Measurements from ENCODE around the gene ZNF397.
"Not testable (repeated sequence)": the region's sequence is repeated elsewhere in the genome, so short reads cannot be mapped to it uniquely, and the experiment has no call there.

ZNF397 gene

GRCh38 chr18:35203067-35203466 is 37.8 kb upstream of the ZNF397 start:
- TF ChIP-seq, protein P1, sequence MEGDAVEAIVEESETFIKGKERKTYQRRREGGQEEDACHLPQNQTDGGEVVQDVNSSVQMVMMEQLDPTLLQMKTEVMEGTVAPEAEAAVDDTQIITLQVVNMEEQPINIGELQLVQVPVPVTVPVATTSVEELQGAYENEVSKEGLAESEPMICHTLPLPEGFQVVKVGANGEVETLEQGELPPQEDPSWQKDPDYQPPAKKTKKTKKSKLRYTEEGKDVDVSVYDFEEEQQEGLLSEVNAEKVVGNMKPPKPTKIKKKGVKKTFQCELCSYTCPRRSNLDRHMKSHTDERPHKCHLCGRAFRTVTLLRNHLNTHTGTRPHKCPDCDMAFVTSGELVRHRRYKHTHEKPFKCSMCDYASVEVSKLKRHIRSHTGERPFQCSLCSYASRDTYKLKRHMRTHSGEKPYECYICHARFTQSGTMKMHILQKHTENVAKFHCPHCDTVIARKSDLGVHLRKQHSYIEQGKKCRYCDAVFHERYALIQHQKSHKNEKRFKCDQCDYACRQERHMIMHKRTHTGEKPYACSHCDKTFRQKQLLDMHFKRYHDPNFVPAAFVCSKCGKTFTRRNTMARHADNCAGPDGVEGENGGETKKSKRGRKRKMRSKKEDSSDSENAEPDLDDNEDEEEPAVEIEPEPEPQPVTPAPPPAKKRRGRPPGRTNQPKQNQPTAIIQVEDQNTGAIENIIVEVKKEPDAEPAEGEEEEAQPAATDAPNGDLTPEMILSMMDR (IDR thresholded peaks at IDR 0.05; ENCODE audit: low read depth, low read length, missing control alignments): no peak
- H3K4me3 ChIP-seq (ENCODE audit: low read depth, low read length): no peak overlapping the region
- in situ Hi-C loops (cut with HindIII; ENCODE audit: low sequenced_read_pairs): no loop called here
- peak; percentile 83 for DNase-seq (ENCODE audit: low read depth)

DNA sequence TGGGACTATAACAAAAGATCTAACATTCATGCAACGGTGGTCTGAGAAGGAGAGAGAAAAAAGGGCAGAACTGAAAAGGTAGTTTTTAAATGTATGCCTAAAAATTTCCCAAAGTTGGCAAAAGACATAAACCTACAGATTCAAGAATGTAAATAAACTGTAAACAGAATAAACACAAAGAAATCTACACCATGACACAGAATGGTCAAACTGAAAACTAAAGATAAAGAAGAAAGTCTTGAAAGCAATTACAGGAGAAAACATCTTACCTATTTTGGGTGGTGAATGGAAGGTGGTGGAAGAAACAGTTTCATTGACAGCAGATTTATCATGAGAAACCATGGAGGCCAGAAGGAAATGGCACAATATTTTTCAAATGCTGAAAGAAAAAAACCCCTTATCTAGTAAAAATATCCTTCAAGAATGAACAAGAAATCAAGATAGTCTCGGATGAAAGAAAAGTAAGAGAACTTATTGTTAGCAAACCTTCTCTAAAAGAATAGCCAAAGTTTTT is 35.6 kb upstream of the ZNF397 start:
- in situ Hi-C loops (cut with HindIII; ENCODE audit: low sequenced_read_pairs): no loop called here
- no peak overlapping the region for H3K4me3 ChIP-seq (ENCODE audit: low read depth, low read length)
- TF ChIP-seq, protein P1 (IDR thresholded peaks at IDR 0.05; ENCODE audit: low read depth, low read length, missing control alignments): no peak
- no peak for DNase-seq (ENCODE audit: low read depth)

DNA sequence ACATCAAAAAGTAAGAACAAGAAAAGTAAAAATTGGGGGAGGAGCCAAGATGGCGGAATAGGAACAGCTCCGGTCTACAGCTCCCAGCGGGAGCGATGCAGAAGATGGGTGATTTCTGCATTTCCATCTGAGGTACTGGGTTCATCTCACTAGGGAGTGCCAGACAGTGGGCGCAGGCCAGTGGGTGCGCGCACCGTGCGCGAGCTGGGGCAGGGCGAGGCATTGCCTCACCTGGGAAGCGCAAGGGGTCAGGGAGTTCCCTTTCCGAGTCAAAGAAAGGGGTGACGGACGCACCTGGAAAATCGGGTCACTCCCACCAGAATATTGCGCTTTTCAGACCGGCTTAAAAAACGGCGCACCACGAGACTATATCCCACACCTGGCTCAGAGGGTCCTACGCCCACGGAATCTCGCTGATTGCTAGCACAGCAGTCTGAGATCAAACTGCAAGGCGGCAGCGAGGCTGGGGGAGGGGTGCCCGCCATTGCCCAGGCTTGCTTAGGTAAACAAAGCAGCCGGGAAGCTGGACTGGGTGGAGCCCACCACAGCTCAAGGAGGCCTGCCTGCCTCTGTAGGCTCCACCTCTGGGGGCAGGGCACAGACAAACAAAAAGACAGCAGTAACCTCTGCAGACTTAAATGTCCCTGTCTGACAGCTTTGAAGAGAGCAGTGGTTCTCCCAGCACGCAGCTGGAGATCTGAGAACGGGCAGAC is 34.9 kb upstream of the ZNF397 start:
- in situ Hi-C loops (cut with HindIII; ENCODE audit: low sequenced_read_pairs): not testable (repeated sequence)

DNA sequence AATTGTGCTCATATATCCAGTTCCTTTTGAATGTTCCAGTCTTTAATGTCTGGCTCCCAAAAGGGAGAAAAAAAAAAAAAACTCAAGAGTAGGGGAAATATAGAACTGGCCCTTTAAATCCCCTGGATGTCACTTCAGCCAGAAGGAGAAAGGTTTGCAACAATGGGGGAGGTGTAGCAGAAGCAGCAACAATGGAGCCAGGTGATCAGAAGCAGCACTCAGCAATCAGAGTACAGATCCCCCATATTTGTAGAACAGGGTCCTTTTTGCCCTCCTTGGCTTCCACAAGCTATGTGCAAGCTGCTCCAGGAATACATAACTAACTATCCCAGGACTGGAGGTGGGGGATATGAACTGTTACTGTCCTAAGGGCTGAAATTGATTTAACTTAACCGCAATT is 25.8 kb upstream of the ZNF397 start:
- in situ Hi-C loops (cut with HindIII; ENCODE audit: low sequenced_read_pairs): no loop called here
- DNase-seq (ENCODE audit: low read depth): no peak
- TF ChIP-seq, protein P1 (IDR thresholded peaks at IDR 0.05; ENCODE audit: low read depth, low read length, missing control alignments): no peak
- no peak overlapping the region for H3K4me3 ChIP-seq (ENCODE audit: low read depth, low read length)

More for the DNA sequence above, 34.9 kb upstream of the ZNF397 start:
- not testable (repeated sequence) for DNase-seq (ENCODE audit: low read depth); H3K4me3 ChIP-seq (ENCODE audit: low read depth, low read length)

GRCh38 chr18:35216611-35217010 is 24.2 kb upstream of the ZNF397 start:
- in situ Hi-C loops (cut with HindIII; ENCODE audit: low sequenced_read_pairs); DNase-seq (ENCODE audit: low read depth): not testable (repeated sequence)

DNA sequence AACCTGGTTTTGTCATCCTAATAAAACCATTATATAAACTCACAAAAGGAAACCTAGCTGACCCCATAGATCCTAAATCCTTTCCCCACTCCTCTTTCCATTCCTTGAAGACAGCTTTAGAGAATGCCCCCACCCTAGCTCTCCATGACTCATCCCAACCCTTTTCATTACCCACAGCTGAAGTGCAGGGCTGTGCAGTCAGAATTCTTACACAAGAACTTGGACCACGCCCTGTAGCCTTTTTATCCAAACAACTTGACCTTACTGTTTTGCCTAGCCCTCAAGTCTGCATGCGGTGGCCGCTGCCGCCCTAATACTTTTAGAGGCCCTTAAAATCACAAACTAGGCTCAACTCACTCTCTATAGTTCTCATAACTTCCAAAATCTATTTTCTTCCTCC is 21.5 kb upstream of the ZNF397 start:
- H3K4me3 ChIP-seq (ENCODE audit: low read depth, low read length); DNase-seq (ENCODE audit: low read depth); in situ Hi-C loops (cut with HindIII; ENCODE audit: low sequenced_read_pairs): not testable (repeated sequence)

More at GRCh38 chr18:35216611-35217010, 24.2 kb upstream of the ZNF397 start:
- H3K4me3 ChIP-seq (ENCODE audit: low read depth, low read length): not testable (repeated sequence)

DNA sequence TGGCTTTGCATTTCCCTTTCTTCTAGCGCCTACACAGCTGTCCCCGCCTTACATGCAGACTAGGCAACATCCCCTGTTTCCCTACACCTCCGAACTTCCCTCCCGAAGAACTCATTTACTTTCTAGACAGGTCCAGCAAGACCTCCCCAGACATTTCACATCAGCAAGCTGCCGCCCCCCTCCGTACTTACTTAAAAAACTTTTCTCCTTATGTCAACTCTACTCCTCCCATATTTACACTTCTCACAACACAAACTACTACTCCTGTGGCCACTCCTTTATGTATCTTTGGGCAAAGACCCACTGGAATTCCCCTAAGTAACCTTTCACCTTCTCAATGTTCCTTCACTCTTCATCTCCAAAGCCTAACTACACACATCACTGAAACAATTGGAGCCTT is 20.4 kb upstream of the ZNF397 start:
- TF ChIP-seq, protein P1 (IDR thresholded peaks at IDR 0.05; ENCODE audit: low read depth, low read length, missing control alignments): no peak
- in situ Hi-C loops (cut with HindIII; ENCODE audit: low sequenced_read_pairs): no loop called here
- no peak for DNase-seq (ENCODE audit: low read depth)
- H3K4me3 ChIP-seq (ENCODE audit: low read depth, low read length): no peak overlapping the region

GRCh38 chr18:35223797-35224196 is 17.0 kb upstream of the ZNF397 start:
- no peak for DNase-seq (ENCODE audit: low read depth)
- no peak overlapping the region for H3K4me3 ChIP-seq (ENCODE audit: low read depth, low read length)
- in situ Hi-C loops (cut with HindIII; ENCODE audit: low sequenced_read_pairs): no loop called here
- TF ChIP-seq, protein P1 (IDR thresholded peaks at IDR 0.05; ENCODE audit: low read depth, low read length, missing control alignments): no peak
